Measurements from ENCODE around the gene STXBP3.

- TF ChIP-seq, protein P1, sequence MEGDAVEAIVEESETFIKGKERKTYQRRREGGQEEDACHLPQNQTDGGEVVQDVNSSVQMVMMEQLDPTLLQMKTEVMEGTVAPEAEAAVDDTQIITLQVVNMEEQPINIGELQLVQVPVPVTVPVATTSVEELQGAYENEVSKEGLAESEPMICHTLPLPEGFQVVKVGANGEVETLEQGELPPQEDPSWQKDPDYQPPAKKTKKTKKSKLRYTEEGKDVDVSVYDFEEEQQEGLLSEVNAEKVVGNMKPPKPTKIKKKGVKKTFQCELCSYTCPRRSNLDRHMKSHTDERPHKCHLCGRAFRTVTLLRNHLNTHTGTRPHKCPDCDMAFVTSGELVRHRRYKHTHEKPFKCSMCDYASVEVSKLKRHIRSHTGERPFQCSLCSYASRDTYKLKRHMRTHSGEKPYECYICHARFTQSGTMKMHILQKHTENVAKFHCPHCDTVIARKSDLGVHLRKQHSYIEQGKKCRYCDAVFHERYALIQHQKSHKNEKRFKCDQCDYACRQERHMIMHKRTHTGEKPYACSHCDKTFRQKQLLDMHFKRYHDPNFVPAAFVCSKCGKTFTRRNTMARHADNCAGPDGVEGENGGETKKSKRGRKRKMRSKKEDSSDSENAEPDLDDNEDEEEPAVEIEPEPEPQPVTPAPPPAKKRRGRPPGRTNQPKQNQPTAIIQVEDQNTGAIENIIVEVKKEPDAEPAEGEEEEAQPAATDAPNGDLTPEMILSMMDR (conservative IDR thresholded peaks at IDR 0.05), result no peak
- no peak for TF ChIP-seq ZFX (IDR thresholded peaks at IDR 0.05)
Observed at GRCh38 chr1:108813326-108813725, 66.9 kb downstream of the STXBP3 start.
